ENCODE results near the gene RETREG3. TPM values are rescaled to one million over a fixed set of nuclear protein-coding genes. Genes with fewer than 3 reads are reported as not detected.

The RETREG3 gene
- total and polyA plus RNA-seq, 2 of the 13 experiments (the other 11 are each of a cell fraction or from before 2014, with no cell fraction given): 47.0 to 55.8 TPM

GRCh38 chr17:42618442-42619150 is 9.4 kb upstream of the RETREG3 start (continued):
- TF ChIP-seq SALL2 (CRISPR knock-in tag; IDR thresholded peaks at IDR 0.05) (no peak), ZNF607 (CRISPR knock-in tag; IDR thresholded peaks at IDR 0.05; ENCODE audit: borderline replicate concordance) (no peak), JUN (CRISPR knock-in tag; IDR thresholded peaks at IDR 0.05) (no peak; the same call in 1 of the 2 replicates), ZNF589 (CRISPR knock-in tag; conservative IDR thresholded peaks at IDR 0.05) (no peak), ARID4A (CRISPR knock-in tag; IDR thresholded peaks at IDR 0.05; ENCODE audit: borderline replicate concordance) (peak; percentile 66; the same call in 1 of the 2 replicates), BRCA1 (CRISPR knock-in tag; IDR thresholded peaks at IDR 0.05) (no peak), KLF15 (CRISPR knock-in tag; IDR thresholded peaks at IDR 0.05; ENCODE audit: borderline replicate concordance) (no peak), NFAT5 (CRISPR knock-in tag; IDR thresholded peaks at IDR 0.05) (no peak), RFX3 (CRISPR knock-in tag; IDR thresholded peaks at IDR 0.05) (no peak), KLF9 (CRISPR knock-in tag; IDR thresholded peaks at IDR 0.05; ENCODE audit: low read depth) (0 out of 2 replicates have a peak, but pooled peaks have one; percentile 42), ZNF382 (CRISPR knock-in tag; IDR thresholded peaks at IDR 0.05; ENCODE audit: borderline replicate concordance) (no peak), MLX (CRISPR knock-in tag; IDR thresholded peaks at IDR 0.05) (no peak), ZNF232 (CRISPR knock-in tag; IDR thresholded peaks at IDR 0.05; ENCODE audit: borderline replicate concordance) (no peak), KAT7 (CRISPR knock-in tag; IDR thresholded peaks at IDR 0.05; ENCODE audit: borderline replicate concordance) (0 out of 2 replicates have a peak, but pooled peaks have one; percentile 44), JUND (CRISPR knock-in tag; IDR thresholded peaks at IDR 0.05) (no peak), KLF11 (CRISPR knock-in tag; IDR thresholded peaks at IDR 0.05) (no peak), DRAP1 (CRISPR knock-in tag; IDR thresholded peaks at IDR 0.05) (peak; percentile 51; the same call in 1 of the 2 replicates), FOXK2 (IDR thresholded peaks at IDR 0.05) (no peak), JDP2 (CRISPR knock-in tag; IDR thresholded peaks at IDR 0.05; ENCODE audit: borderline replicate concordance) (no peak)

Data from HepG2 (cell line).